ENCODE results near the gene DCAF10. TPM values are rescaled to one million over a fixed set of nuclear protein-coding genes. Genes with fewer than 3 reads are reported as not detected.
"Not testable (repeated sequence)": the region's sequence is repeated elsewhere in the genome, so short reads cannot be mapped to it uniquely, and the experiment has no call there.

The DCAF10 gene
- polyA plus RNA-seq, 3 donors = 31.9 to 36.9 (median 32.2) TPM

GRCh38 chr9:37784616-37785483 lies 15.7 kb upstream of the DCAF10 start, which contains the start of gene EXOSC3:
EXOSC3 (minus strand) TSS chr9:37785064; CDS start chr9:37785044, 20 bp downstream.
- DNase-seq (ENCODE audit: extremely low read depth in 1 of 11, low read depth in 9 of 11, low spot score in 4 of 11) = peak; percentile 77 to 93 (median 86)

GRCh38 chr9:37787059-37787458 lies 13.5 kb upstream of the DCAF10 start:
- no peak for DNase-seq (ENCODE audit: extremely low read depth in 1 of 11, low read depth in 9 of 11, low spot score in 4 of 11)

GRCh38 chr9:37788332-37788731 lies 12.3 kb upstream of the DCAF10 start:
- DNase-seq (ENCODE audit: extremely low read depth in 1 of 11, low read depth in 9 of 11, low spot score in 4 of 11) = no peak

- DNase-seq (ENCODE audit: extremely low read depth in 1 of 11, low read depth in 9 of 11, low spot score in 4 of 11) = no peak
Observed at GRCh38 chr9:37790096-37790495, 10.5 kb upstream of the DCAF10 start.

GRCh38 chr9:37792122-37792521 lies 8.5 kb upstream of the DCAF10 start:
- no peak for DNase-seq (ENCODE audit: extremely low read depth in 1 of 11, low read depth in 9 of 11, low spot score in 4 of 11)

GRCh38 chr9:37796232-37796631 lies 4.4 kb upstream of the DCAF10 start:
- DNase-seq (ENCODE audit: extremely low read depth in 1 of 11, low read depth in 9 of 11, low spot score in 4 of 11) = no peak

- DNase-seq (ENCODE audit: extremely low read depth in 1 of 11, low read depth in 9 of 11, low spot score in 4 of 11) = no peak
Observed at GRCh38 chr9:37798677-37799076, 1.9 kb upstream of the DCAF10 start.

GRCh38 chr9:37801287-37801850 lies 772 bp downstream of the DCAF10 start:
- DNase-seq (ENCODE audit: extremely low read depth in 1 of 11, low read depth in 9 of 11, low spot score in 4 of 11) = peak in 2 of 11 donors; percentile 8 to 19

GRCh38 chr9:37801959-37802711 lies 1.5 kb downstream of the DCAF10 start:
- DNase-seq (ENCODE audit: extremely low read depth in 1 of 11, low read depth in 9 of 11, low spot score in 4 of 11) = no peak

- DNase-seq (ENCODE audit: extremely low read depth in 1 of 11, low read depth in 9 of 11, low spot score in 4 of 11) = no peak
Observed at GRCh38 chr9:37806271-37806670, 5.7 kb downstream of the DCAF10 start.

- DNase-seq (ENCODE audit: extremely low read depth in 1 of 11, low read depth in 9 of 11, low spot score in 4 of 11) = not testable (repeated sequence)
Observed at GRCh38 chr9:37809676-37810075, 9.1 kb downstream of the DCAF10 start.

- DNase-seq (ENCODE audit: extremely low read depth in 1 of 11, low read depth in 9 of 11, low spot score in 4 of 11) = no peak
Observed at GRCh38 chr9:37811906-37812476, 11.4 kb downstream of the DCAF10 start.

GRCh38 chr9:37812773-37813379 lies 12.3 kb downstream of the DCAF10 start:
- no peak for DNase-seq (ENCODE audit: extremely low read depth in 1 of 11, low read depth in 9 of 11, low spot score in 4 of 11)

- no peak for DNase-seq (ENCODE audit: extremely low read depth in 1 of 11, low read depth in 9 of 11, low spot score in 4 of 11)
Observed at GRCh38 chr9:37818849-37819248, 18.3 kb downstream of the DCAF10 start.

GRCh38 chr9:37820142-37820541 lies 19.5 kb downstream of the DCAF10 start:
- DNase-seq (ENCODE audit: extremely low read depth in 1 of 11, low read depth in 9 of 11, low spot score in 4 of 11) = no peak

GRCh38 chr9:37825174-37825573 lies 24.6 kb downstream of the DCAF10 start:
- DNase-seq (ENCODE audit: extremely low read depth in 1 of 11, low read depth in 9 of 11, low spot score in 4 of 11) = not testable (repeated sequence)

GRCh38 chr9:37827483-37828165 lies 27.0 kb downstream of the DCAF10 start:
- DNase-seq (ENCODE audit: extremely low read depth in 1 of 11, low read depth in 9 of 11, low spot score in 4 of 11) = no peak

- no peak for DNase-seq (ENCODE audit: extremely low read depth in 1 of 11, low read depth in 9 of 11, low spot score in 4 of 11)
Observed at GRCh38 chr9:37835821-37836220, 35.2 kb downstream of the DCAF10 start.

GRCh38 chr9:37836386-37836785 lies 35.8 kb downstream of the DCAF10 start:
- DNase-seq (ENCODE audit: extremely low read depth in 1 of 11, low read depth in 9 of 11, low spot score in 4 of 11) = no peak
